SK-N-SH treated with all-trans-retinoic acid at 6 μM for 48 hours (cell line): ENCODE data around the gene DPP10.

ENCODE experiments used
- ATAC-seq: fragments of 200-7000 bp; cut with Tn5 transposase; 3 replicates; pipeline ENCODE4 v1.9.1; 2020; ENCODE audit warnings: mild to moderate bottlenecking, moderate library complexity
- ARNTL ChIP-seq: fragments of 450-650 bp; formaldehyde crosslinking; IDR thresholded peaks from 2 replicates; pipeline ENCODE4 v1.5.0; 2020; ENCODE audit warnings: low read depth, mild to moderate bottlenecking, moderate library complexity, borderline replicate concordance
- BACH2 ChIP-seq: fragments of 250-450 bp; sonication (Bioruptor Pico); IDR thresholded peaks from 2 replicates; pipeline ENCODE4 v1.9.0; 2021; ENCODE audit warnings: mild to moderate bottlenecking, borderline replicate concordance
- CREB5 ChIP-seq: fragments of 250-450 bp; sonication (Bioruptor Pico); IDR thresholded peaks from 2 replicates; pipeline ENCODE4 v1.5.1; 2020; ENCODE audit warnings: low read depth, mild to moderate bottlenecking, moderate library complexity
- CSDC2 ChIP-seq: fragments of 250-450 bp; sonication (Bioruptor Pico); IDR thresholded peaks from 2 replicates; pipeline ENCODE4 v1.5.0; 2020; ENCODE audit warnings: mild to moderate bottlenecking, moderate library complexity
- CSRNP3 ChIP-seq: fragments of 250-450 bp; sonication (Bioruptor Pico); IDR thresholded peaks from 2 replicates; pipeline ENCODE4 v1.5.1; 2021; ENCODE audit warnings: mild to moderate bottlenecking, moderate library complexity
- ESRRG ChIP-seq: fragments of 250-450 bp; sonication (Bioruptor Pico); IDR thresholded peaks from 2 replicates; pipeline ENCODE4 v1.6.1; 2021; ENCODE audit warnings: mild to moderate bottlenecking
- GLIS3 ChIP-seq: fragments of 250-450 bp; sonication (Bioruptor Pico); IDR thresholded peaks from 2 replicates; pipeline ENCODE4 v1.5.0; 2020; ENCODE audit warnings: mild to moderate bottlenecking, moderate library complexity
- ISL1 ChIP-seq: fragments of 250-450 bp; sonication (Bioruptor Pico); IDR thresholded peaks from 2 replicates; pipeline ENCODE4 v2.1.2; 2022; ENCODE audit warnings: mild to moderate bottlenecking, moderate library complexity
- OSR1 ChIP-seq: fragments of 250-450 bp; sonication (Bioruptor Pico); IDR thresholded peaks from 2 replicates; pipeline ENCODE4 v1.8.0; 2022; ENCODE audit warnings: moderate library complexity, mild to moderate bottlenecking, inconsistent platforms
- POU6F1 ChIP-seq: fragments of 250-450 bp; sonication (Bioruptor Pico); IDR thresholded peaks from 2 replicates; pipeline ENCODE4 v1.8.0; 2021; ENCODE audit warnings: low read depth, mild to moderate bottlenecking, moderate library complexity, borderline replicate concordance
- PPARA ChIP-seq: fragments of 250-450 bp; sonication (Bioruptor Pico); IDR thresholded peaks from 2 replicates; pipeline ENCODE4 v1.5.0; 2020; ENCODE audit warnings: mild to moderate bottlenecking, borderline replicate concordance
- SNAI2 ChIP-seq: fragments of 250-450 bp; sonication (Bioruptor Pico); IDR thresholded peaks from 2 replicates; pipeline ENCODE4 v1.5.0; 2020; ENCODE audit warnings: mild to moderate bottlenecking, moderate library complexity
- TCF4 ChIP-seq: fragments of 250-450 bp; sonication (Bioruptor Pico); IDR thresholded peaks from 2 replicates; pipeline ENCODE4 v1.8.0; 2021; ENCODE audit warnings: mild to moderate bottlenecking, moderate library complexity, borderline replicate concordance
- TOX ChIP-seq: fragments of 250-450 bp; sonication (Bioruptor Pico); IDR thresholded peaks from 2 replicates; pipeline ENCODE4 v1.8.0; 2021; ENCODE audit warnings: mild to moderate bottlenecking, moderate library complexity, borderline replicate concordance
- TSHZ2 ChIP-seq: fragments of 250-450 bp; sonication (Bioruptor Pico); IDR thresholded peaks from 2 replicates; pipeline ENCODE4 v1.5.0; 2020; ENCODE audit warnings: mild to moderate bottlenecking, moderate library complexity
- ZC3H10 ChIP-seq: fragments of 250-450 bp; sonication (Bioruptor Pico); IDR thresholded peaks from 2 replicates; pipeline ENCODE4 v1.5.1; 2021; ENCODE audit warnings: mild to moderate bottlenecking, moderate library complexity
- ZFP3 ChIP-seq: fragments of 250-450 bp; sonication (Bioruptor Pico); IDR thresholded peaks from 2 replicates; pipeline ENCODE4 v1.5.0; 2020; ENCODE audit warnings: mild to moderate bottlenecking, moderate library complexity
- ZNF565 ChIP-seq: fragments of 450-650 bp; formaldehyde crosslinking; conservative IDR thresholded peaks from 2 replicates; pipeline ENCODE4 v1.5.0; 2020; ENCODE audit warnings: low read depth, mild to moderate bottlenecking, moderate library complexity
- ZNF70 ChIP-seq: fragments of 450-650 bp; formaldehyde crosslinking; IDR thresholded peaks from 2 replicates; pipeline ENCODE4 v1.5.0; 2020; ENCODE audit warnings: mild to moderate bottlenecking, moderate library complexity

DPP10 gene

DNA sequence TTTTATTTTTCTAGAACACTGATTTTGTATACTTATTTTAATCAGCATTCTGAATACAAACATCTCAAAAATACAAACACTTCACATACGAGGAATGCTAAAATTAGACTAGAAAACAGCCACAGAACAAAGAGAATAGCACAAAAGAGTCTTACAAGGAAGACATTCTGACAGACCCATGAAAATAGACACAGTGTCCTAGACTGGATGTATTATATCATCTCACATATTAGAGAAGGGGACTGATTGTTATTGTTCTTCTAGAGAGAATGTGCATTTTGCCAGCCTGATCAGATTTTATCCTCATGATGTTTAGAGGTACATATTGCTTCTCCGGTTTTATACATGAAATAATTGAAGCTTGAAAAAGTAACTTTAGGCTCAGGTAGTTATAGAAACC lies 357.9 kb downstream of the DPP10 start:
- no peak for TF ChIP-seq POU6F1
- TF ChIP-seq GLIS3 (CRISPR knock-in tag) = no peak
- no peak for TF ChIP-seq ZC3H10 (CRISPR knock-in tag)
- TF ChIP-seq CSRNP3 (CRISPR knock-in tag) = no peak
- TF ChIP-seq TCF4 (CRISPR knock-in tag) = no peak
- no peak for TF ChIP-seq BACH2 (CRISPR knock-in tag)
- no peak for TF ChIP-seq SNAI2
- no peak for TF ChIP-seq TSHZ2 (CRISPR knock-in tag)
- no peak for TF ChIP-seq ISL1 (CRISPR knock-in tag)
- no peak for TF ChIP-seq OSR1 (CRISPR knock-in tag)
- TF ChIP-seq ZNF565 (CRISPR knock-in tag) = no peak
- TF ChIP-seq ESRRG (CRISPR knock-in tag) = no peak
- TF ChIP-seq ARNTL = no peak
- TF ChIP-seq PPARA (CRISPR knock-in tag) = no peak
- no peak for TF ChIP-seq CSDC2 (CRISPR knock-in tag)
- no peak for TF ChIP-seq CREB5 (CRISPR knock-in tag)
- no peak for ATAC-seq

DNA sequence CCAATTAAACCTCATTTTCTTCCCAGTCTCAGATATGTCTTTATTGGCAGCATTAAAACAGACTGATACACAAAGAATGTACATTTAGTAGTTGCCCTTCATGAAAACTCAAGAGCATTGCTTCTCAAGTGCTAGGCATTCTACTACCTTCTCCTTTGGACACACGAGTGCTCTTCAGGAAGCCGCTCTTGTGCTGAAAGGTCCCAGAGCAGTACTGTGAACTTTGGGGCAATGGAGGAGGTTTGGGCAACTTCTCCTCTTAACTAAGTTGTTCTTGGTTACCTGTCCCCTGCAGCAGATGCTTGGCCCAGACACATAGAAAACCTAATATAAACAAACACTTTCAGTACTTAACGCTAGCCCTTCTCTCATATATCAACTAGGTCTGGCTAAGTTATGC lies 362.8 kb downstream of the DPP10 start:
- TF ChIP-seq TOX (no peak), PPARA (CRISPR knock-in tag) (no peak), CSDC2 (CRISPR knock-in tag) (no peak), POU6F1 (no peak), TSHZ2 (CRISPR knock-in tag) (no peak)
- no peak for ATAC-seq

- ATAC-seq = no peak
- TF ChIP-seq ZC3H10 (CRISPR knock-in tag) (no peak), BACH2 (CRISPR knock-in tag) (no peak), CSDC2 (CRISPR knock-in tag) (no peak), TCF4 (CRISPR knock-in tag) (no peak), ZNF565 (CRISPR knock-in tag) (no peak), PPARA (CRISPR knock-in tag) (no peak), ISL1 (CRISPR knock-in tag) (no peak), CSRNP3 (CRISPR knock-in tag) (no peak), CREB5 (CRISPR knock-in tag) (no peak), ZFP3 (CRISPR knock-in tag) (no peak), TOX (no peak), GLIS3 (CRISPR knock-in tag) (no peak), OSR1 (CRISPR knock-in tag) (no peak), ARNTL (no peak), ZNF70 (CRISPR knock-in tag) (no peak), POU6F1 (no peak)
Observed at GRCh38 chr2:114810092-114810491, 367.7 kb downstream of the DPP10 start.
